Fibroblast of the aortic adventitia (primary cell): ENCODE measurements around the gene FARP1. TPM values are rescaled to one million over a fixed set of nuclear protein-coding genes. Genes with fewer than 3 reads are reported as not detected.
A peak's percentile ranks its signal among the peaks of the same experiment; 100 is the strongest.

ENCODE experiments used
- DNase-seq: peaks from one replicate; pipeline ENCODE4 v3.0.0-alpha.2; 2010; ENCODE audit warnings: low read depth
- H3K4me3 ChIP-seq: 2 replicates; pipeline ENCODE4 v1.5.1; 2011; ENCODE audit warnings: low read depth, mild to moderate bottlenecking, control low read depth, low read length, moderate library complexity
- CTCF ChIP-seq: IDR thresholded peaks from 2 replicates; pipeline ENCODE4 v1.5.1; 2011; ENCODE audit warnings: mild to moderate bottlenecking, low read length, control low read depth, inconsistent platforms; ENCODE audit not compliant: insufficient read depth
- total RNA-seq: library from RNA; depleted of rRNA; stranded (reverse); fragments of >200 nt; gene quantifications from 2 replicates; pipeline ENCODE4 v1.2.3, GENCODE V29; 2012; ENCODE audit warnings: low replicate concordance

Gene FARP1
- total RNA-seq, 1 donor: 16.2 TPM

GRCh38 chr13:98484289-98485219, 341.7 kb downstream of the FARP1 start:
- peak; percentile 90 for DNase-seq
- peak overlapping the region; percentile 41 for H3K4me3 ChIP-seq

GRCh38 chr13:98485561-98485960, 342.7 kb downstream of the FARP1 start:
- no peak overlapping the region for H3K4me3 ChIP-seq
- no peak for TF ChIP-seq CTCF
- DNase-seq: no peak

More at GRCh38 chr13:98484289-98485219, 341.7 kb downstream of the FARP1 start:
- TF ChIP-seq CTCF: peak; percentile 11

- H3K4me3 ChIP-seq: no peak overlapping the region
- no peak for DNase-seq
- TF ChIP-seq CTCF: no peak
Observed at GRCh38 chr13:98486412-98486811, 343.5 kb downstream of the FARP1 start.

GRCh38 chr13:98487016-98487415, 344.1 kb downstream of the FARP1 start:
- TF ChIP-seq CTCF: no peak
- no peak for DNase-seq
- no peak overlapping the region for H3K4me3 ChIP-seq

- no peak for TF ChIP-seq CTCF
- no peak for DNase-seq
- H3K4me3 ChIP-seq: no peak overlapping the region
Observed at GRCh38 chr13:98487522-98487921, 344.6 kb downstream of the FARP1 start.

GRCh38 chr13:98488736-98489135, 345.8 kb downstream of the FARP1 start:
- no peak for TF ChIP-seq CTCF
- DNase-seq: no peak
- H3K4me3 ChIP-seq: no peak overlapping the region
